Mesothelial cell of epicardium (in vitro differentiated cells): Measurements from ENCODE around the gene LOXL1. TPM values are rescaled to one million over a fixed set of nuclear protein-coding genes. Genes with fewer than 3 reads are reported as not detected.
A peak's percentile ranks its signal among the peaks of the same experiment; 100 is the strongest.

Experiments
- DNase-seq, 2 experiments: peaks; one replicate each; pipeline ENCODE4 v3.0.0; 2021; ENCODE audit warnings: low spot score in 2 of 2; ENCODE audit not compliant: unreplicated experiment in 2 of 2
- H3K27ac Mint-ChIP-seq: 2 replicates; pipeline ENCODE4 v1.8.0; 2021; ENCODE audit warnings: mixed read lengths
- H3K27me3 Mint-ChIP-seq: 2 replicates; pipeline ENCODE4 v1.8.0; 2021; ENCODE audit warnings: low read depth, mixed read lengths
- H3K36me3 Mint-ChIP-seq: 2 replicates; pipeline ENCODE4 v1.8.0; 2021; ENCODE audit warnings: mixed read lengths
- H3K4me1 Mint-ChIP-seq: 2 replicates; pipeline ENCODE4 v1.8.0; 2021; ENCODE audit warnings: mixed read lengths
- H3K4me3 Mint-ChIP-seq: 2 replicates; pipeline ENCODE4 v1.8.0; 2021; ENCODE audit warnings: mild to moderate bottlenecking, moderate library complexity, mixed read lengths
- H3K9me3 Mint-ChIP-seq: 2 replicates; pipeline ENCODE4 v1.8.0; 2021; ENCODE audit warnings: mixed read lengths
- CTCF ChIP-seq: fragments of 200-600 bp; sonication (generic); IDR thresholded peaks from one replicate; pipeline ENCODE4 v1.5.0; 2021; ENCODE audit warnings: antibody characterized with exemption; ENCODE audit not compliant: unreplicated experiment
- total RNA-seq: library from RNA; stranded (reverse); gene quantifications from 3 replicates; pipeline ENCODE4 v1.2.1, GENCODE V29; 2021

Gene LOXL1
- total RNA-seq, 1 donor from 2014 or later = 62.9 TPM

- no peaks in the 10 kb centered on the region for H3K36me3 Mint-ChIP-seq
- peaks cover 9% of the 10 kb centered on the region for H3K4me1 Mint-ChIP-seq
- H3K27me3 Mint-ChIP-seq = peaks cover 16% of the 10 kb centered on the region
- H3K27ac Mint-ChIP-seq = no peak overlapping the region
- TF ChIP-seq CTCF = no peak
- no peak for DNase-seq
- H3K4me3 Mint-ChIP-seq = no peak overlapping the region
- no peaks in the 10 kb centered on the region for H3K9me3 Mint-ChIP-seq
These were observed 22.0 kb upstream of the LOXL1 start for GRCh38 chr15:73904026-73904815.

DNA sequence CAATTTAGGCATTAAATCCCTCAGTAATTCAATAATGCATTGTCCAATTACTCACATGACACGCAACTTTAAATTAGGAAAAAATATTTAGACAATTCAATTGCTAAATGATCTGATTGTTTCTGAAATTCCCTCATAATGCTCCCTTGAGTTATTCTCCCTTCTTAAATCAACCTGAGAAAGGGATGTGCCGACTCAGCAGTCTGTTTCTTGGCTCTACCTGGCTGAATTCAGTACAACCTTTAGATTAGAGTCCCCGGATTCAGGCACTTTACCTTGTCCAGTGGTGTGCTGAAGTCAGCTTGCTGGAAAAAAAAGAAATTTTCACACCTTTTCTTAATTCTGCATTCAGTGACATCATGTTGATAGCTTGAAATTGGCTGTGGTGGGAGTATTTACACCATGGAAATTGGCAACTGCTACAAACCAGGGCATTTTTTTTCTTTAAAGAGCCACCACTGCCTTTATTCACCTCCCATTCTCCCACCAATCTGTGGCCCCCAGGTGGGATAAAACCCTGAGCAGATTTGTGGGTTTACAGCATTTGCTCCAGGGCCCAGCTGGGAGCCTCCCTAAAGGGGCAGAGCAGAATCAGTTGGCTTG lies 20.9 kb upstream of the LOXL1 start:
- TF ChIP-seq CTCF = no peak
- H3K27ac Mint-ChIP-seq = no peak overlapping the region
- no peaks in the 10 kb centered on the region for H3K36me3 Mint-ChIP-seq
- no peak for DNase-seq
- H3K4me1 Mint-ChIP-seq = no peaks in the 10 kb centered on the region
- H3K9me3 Mint-ChIP-seq = no peaks in the 10 kb centered on the region
- H3K27me3 Mint-ChIP-seq = peaks cover 16% of the 10 kb centered on the region
- H3K4me3 Mint-ChIP-seq = no peak overlapping the region

DNA sequence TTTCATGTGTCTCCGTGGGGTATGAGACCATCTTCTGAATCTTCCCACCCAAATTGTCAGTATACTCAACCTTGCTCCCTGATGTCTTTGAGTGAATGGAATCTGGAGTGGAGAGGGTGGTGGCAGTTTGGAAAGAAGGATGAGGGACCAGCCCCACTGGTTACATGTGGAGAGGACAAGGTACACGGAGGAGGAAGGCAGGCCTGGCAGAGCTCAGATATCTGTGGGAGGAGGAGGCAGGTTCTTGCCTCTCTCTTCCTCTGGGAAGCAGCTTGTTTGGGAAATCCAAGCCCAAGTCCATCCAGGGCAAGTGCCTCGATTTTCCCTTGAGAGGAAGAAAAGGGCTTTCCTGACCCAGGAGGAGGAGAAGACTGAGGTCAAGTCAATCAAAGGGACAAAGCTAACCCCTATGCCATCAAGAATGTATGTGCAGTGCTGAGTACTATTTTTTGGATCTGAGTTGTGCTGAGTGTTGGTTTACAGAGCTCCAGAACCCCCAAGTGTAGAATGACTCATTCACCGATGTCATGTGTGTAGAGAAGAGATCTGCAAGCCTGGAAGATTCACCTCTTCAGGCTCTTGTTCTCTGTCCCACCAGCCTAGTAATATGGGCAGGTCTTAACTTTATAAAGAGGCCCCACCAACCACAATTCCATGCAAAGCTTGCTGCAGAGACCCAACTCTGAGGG lies 19.8 kb upstream of the LOXL1 start:
- DNase-seq = no peak
- H3K4me3 Mint-ChIP-seq = no peak overlapping the region
- H3K4me1 Mint-ChIP-seq = no peaks in the 10 kb centered on the region
- H3K9me3 Mint-ChIP-seq = no peaks in the 10 kb centered on the region
- no peak overlapping the region for H3K27ac Mint-ChIP-seq
- H3K36me3 Mint-ChIP-seq = no peaks in the 10 kb centered on the region
- peaks cover 15% of the 10 kb centered on the region for H3K27me3 Mint-ChIP-seq
- no peak for TF ChIP-seq CTCF

GRCh38 chr15:73907035-73907408 lies 19.2 kb upstream of the LOXL1 start:
- Mint-ChIP-seq H3K4me3 (no peak overlapping the region), H3K27ac (no peak overlapping the region), H3K27me3 (peaks cover 15% of the 10 kb centered on the region), H3K9me3 (no peaks in the 10 kb centered on the region), H3K4me1 (no peaks in the 10 kb centered on the region), H3K36me3 (no peaks in the 10 kb centered on the region)
- DNase-seq = no peak
- TF ChIP-seq CTCF = no peak

DNA sequence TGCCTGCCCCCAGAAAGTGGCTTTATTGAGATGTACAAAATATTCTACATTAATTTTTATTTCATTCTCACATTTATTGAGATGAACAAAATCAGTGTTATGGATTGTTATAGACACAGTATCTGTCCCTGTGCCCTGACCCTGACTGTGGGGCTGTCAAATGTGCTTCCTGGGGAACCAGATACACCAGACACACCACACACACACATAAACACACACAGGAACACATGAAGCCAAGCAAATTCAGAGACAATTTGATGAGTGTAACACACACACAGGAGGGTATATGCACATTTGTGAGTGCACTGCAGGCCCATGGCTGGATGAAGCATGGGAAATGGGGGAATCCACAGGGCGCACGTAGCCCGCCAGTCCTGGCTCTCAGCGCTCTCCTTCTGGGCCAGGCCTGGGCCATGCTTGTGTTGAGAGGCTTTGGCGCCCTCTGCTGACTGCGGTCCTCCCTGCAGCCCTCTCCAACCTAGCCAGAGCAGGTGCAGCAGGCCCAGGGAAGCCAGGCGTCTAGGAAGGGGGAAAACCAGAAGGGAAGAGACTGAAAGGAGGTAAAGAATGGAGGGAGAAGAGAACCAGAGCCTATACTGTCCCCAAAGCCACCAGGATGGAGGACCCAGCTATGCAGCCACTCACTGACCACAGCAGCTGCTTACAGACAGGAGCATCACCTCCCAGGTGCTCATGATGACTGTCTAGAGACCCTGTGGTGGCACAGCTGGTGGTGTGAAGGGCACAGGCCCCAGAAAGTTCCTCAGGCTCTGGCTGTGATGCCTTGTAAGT lies 18.0 kb upstream of the LOXL1 start:
- H3K27me3 Mint-ChIP-seq = peaks cover 7% of the 10 kb centered on the region
- no peak overlapping the region for H3K27ac Mint-ChIP-seq
- no peaks in the 10 kb centered on the region for H3K9me3 Mint-ChIP-seq
- TF ChIP-seq CTCF = peak; percentile 77
- DNase-seq = peak; percentile 63 to 91
- H3K36me3 Mint-ChIP-seq = no peaks in the 10 kb centered on the region
- H3K4me1 Mint-ChIP-seq = no peaks in the 10 kb centered on the region
- no peak overlapping the region for H3K4me3 Mint-ChIP-seq
